HEK293T (cell line): ENCODE measurements around the gene LARP7.

Experiments
- CTCF ChIA-PET: fragments of 350-600 bp; formaldehyde crosslinking; extraction: SDS; loops from one replicate; lab custom pipeline; 2021; ENCODE audit warnings: antibody characterized with exemption, inconsistent platforms; lab: Yijun Ruan, JAX
- POLR2A ChIA-PET: fragments of 350-600 bp; formaldehyde crosslinking; extraction: SDS; loops from one replicate; lab custom pipeline; 2020; ENCODE audit warnings: antibody characterized with exemption, inconsistent platforms; lab: Yijun Ruan, JAX
- DNase-seq: peaks from one replicate; pipeline ENCODE4 v3.0.0; 2012; ENCODE audit warnings: mixed read lengths; ENCODE audit errors: extremely low spot score
- ARNT ChIP-seq: fragments of 450-650 bp; IDR thresholded peaks from 2 replicates; pipeline ENCODE4 v1.6.1; 2017; ENCODE audit warnings: mild to moderate bottlenecking
- BHLHE40 ChIP-seq: fragments of 450-650 bp; IDR thresholded peaks from 2 replicates; pipeline ENCODE4 v1.6.1; 2016; ENCODE audit warnings: mild to moderate bottlenecking, moderate library complexity, borderline replicate concordance
- CTBP1 ChIP-seq: fragments of 450-650 bp; IDR thresholded peaks from 2 replicates; pipeline ENCODE4 v1.6.1; 2016; ENCODE audit warnings: borderline replicate concordance
- ELF4 ChIP-seq: fragments of 450-650 bp; IDR thresholded peaks from 2 replicates; pipeline ENCODE4 v1.6.1; 2017; ENCODE audit warnings: antibody characterized with exemption
- FOXA1 ChIP-seq: fragments of 450-650 bp; IDR thresholded peaks from 2 replicates; pipeline ENCODE4 v1.6.1; 2016; ENCODE audit warnings: mild to moderate bottlenecking
- FOXK2 ChIP-seq: fragments of 450-650 bp; IDR thresholded peaks from 2 replicates; pipeline ENCODE4 v1.6.1; 2016; ENCODE audit warnings: mild to moderate bottlenecking
- FOXM1 ChIP-seq: fragments of 450-650 bp; IDR thresholded peaks from 2 replicates; pipeline ENCODE4 v1.6.1; 2017; ENCODE audit warnings: mild to moderate bottlenecking, borderline replicate concordance
- HDGF ChIP-seq: fragments of 450-650 bp; IDR thresholded peaks from 2 replicates; pipeline ENCODE4 v1.6.1; 2017; ENCODE audit warnings: antibody characterized with exemption, borderline replicate concordance
- L3MBTL2 ChIP-seq: fragments of 450-650 bp; conservative IDR thresholded peaks from 2 replicates; pipeline ENCODE4 v1.6.1; 2016; ENCODE audit warnings: mild to moderate bottlenecking
- LEF1 ChIP-seq: fragments of 450-650 bp; IDR thresholded peaks from 2 replicates; pipeline ENCODE4 v1.6.1; 2017; ENCODE audit warnings: mild to moderate bottlenecking, borderline replicate concordance
- NFRKB ChIP-seq: fragments of 450-650 bp; IDR thresholded peaks from 2 replicates; pipeline ENCODE4 v1.6.1; 2016; ENCODE audit warnings: mild to moderate bottlenecking, moderate library complexity
- PKNOX1 ChIP-seq: fragments of 450-650 bp; IDR thresholded peaks from 2 replicates; pipeline ENCODE4 v1.6.1; 2016
- SP1 ChIP-seq: fragments of 450-650 bp; IDR thresholded peaks from 2 replicates; pipeline ENCODE4 v1.6.1; 2017
- SUZ12 ChIP-seq: fragments of 450-650 bp; IDR thresholded peaks from 2 replicates; pipeline ENCODE4 v1.6.1; 2016; ENCODE audit warnings: mild to moderate bottlenecking
- TARDBP ChIP-seq: fragments of 450-650 bp; IDR thresholded peaks from 2 replicates; pipeline ENCODE4 v1.6.1; 2016
- ZNF384 ChIP-seq: fragments of 450-650 bp; IDR thresholded peaks from 2 replicates; pipeline ENCODE4 v1.6.1; 2016

LARP7 gene

GRCh38 chr4:112636688-112637551 lies at the start of gene LARP7, which contains the start of gene ZGRF1:
TSS of gene LARP7 (plus strand) at chr4:112637143. CDS start at chr4:112644670, 7,527 bp downstream.
TSS of gene ZGRF1 (minus strand) at chr4:112636909. CDS start at chr4:112633176, 3,733 bp downstream.
- ChIA-PET POLR2A (no interaction called here), CTCF (interaction anchor here (1.0 to 1.3 kb wide), 2 partner anchors 32 to 128 kb away, joined by 3 read pairs; no protein-coding TSS in a partner anchor)
- TF ChIP-seq L3MBTL2 (no peak; the same call in none of the 2 replicates), ELF4 (peak; percentile 48; the same call in 1 of the 2 replicates), TARDBP (no peak), BHLHE40 (no peak), PKNOX1 (peak; percentile 49; the same call in 1 of the 2 replicates), CTBP1 (no peak)
- DNase-seq = peak; percentile 90

DNA sequence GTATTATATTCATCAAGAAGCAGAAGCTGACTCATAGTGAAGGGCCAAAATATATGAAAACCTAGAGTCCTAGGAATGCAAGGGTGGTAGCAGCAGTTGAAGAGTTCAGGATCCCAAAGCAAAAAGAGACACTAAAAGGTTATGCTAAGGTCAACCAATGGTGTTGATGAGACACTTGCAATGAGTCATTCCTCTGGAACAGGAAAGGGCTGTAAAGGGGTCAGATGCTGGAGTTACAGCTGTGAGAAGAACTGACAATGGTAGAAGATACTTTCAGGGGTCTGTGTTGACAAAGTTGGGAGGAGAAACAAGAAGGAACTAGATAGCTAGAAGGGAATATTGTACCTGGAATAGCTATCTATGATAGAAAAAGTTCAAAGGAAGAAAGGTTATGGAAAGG lies 47.7 kb upstream of the LARP7 start:
- CTCF ChIA-PET = interaction anchor here (1.5 kb wide), 1 partner anchor 16 kb away, joined by 3 read pairs; no protein-coding TSS in a partner anchor
- no peak for TF ChIP-seq FOXA1
- no peak for TF ChIP-seq SUZ12
- no peak for TF ChIP-seq CTBP1
- TF ChIP-seq LEF1 = no peak
- TF ChIP-seq TARDBP = no peak
- TF ChIP-seq ARNT = no peak
- no peak for TF ChIP-seq FOXM1
- TF ChIP-seq NFRKB = no peak
- TF ChIP-seq BHLHE40 = no peak
- TF ChIP-seq FOXK2 = no peak
- TF ChIP-seq ZNF384 = no peak
- TF ChIP-seq L3MBTL2 = no peak
- TF ChIP-seq SP1 = no peak
- no peak for TF ChIP-seq ELF4
- POLR2A ChIA-PET = no interaction called here
- DNase-seq = no peak

DNA sequence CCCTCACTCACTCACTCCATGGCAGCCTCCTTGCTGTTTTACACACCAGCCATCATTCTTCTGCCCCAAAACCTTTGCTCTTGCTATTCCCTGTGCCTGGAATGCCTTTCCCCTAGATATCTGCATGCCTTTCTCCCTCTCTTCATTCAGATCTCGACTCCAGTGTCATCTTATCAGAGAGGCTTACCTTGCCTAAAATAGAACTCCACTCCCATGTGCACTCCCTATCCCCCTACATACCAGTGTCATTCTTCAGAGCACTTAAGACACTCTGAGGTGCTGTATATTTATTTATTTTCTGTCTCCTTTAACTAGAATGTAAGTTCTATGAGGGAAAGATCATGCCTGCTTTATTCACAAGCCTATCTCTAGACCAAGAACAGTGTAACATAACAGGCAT lies 45.4 kb upstream of the LARP7 start:
- ChIA-PET POLR2A (no interaction called here), CTCF (no interaction called here)

DNA sequence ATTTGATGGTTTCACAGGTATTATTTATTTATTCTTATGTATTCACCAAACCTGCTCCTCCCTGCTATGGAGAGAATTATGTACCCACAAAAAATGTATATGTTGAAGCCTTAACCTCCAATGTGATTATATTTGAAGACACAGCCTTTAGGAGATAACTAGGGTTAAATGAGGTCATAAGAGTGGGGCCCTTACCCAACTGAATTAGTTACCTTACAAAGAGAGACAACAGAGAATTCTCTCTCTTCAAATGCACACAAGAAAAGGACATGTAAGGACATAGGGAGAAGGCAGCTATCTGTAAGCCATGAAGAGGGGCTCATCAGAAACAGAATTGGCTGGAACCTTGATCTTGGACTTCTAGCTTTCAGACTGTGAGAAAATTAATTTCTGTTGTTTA lies 44.2 kb upstream of the LARP7 start:
- DNase-seq = no peak
- POLR2A ChIA-PET = no interaction called here
- CTCF ChIA-PET = no interaction called here
- no peak for TF ChIP-seq FOXM1
- TF ChIP-seq TARDBP = no peak
- TF ChIP-seq PKNOX1 = no peak
- TF ChIP-seq ZNF384 = no peak
- TF ChIP-seq LEF1 = no peak
- TF ChIP-seq FOXA1 = no peak
- no peak for TF ChIP-seq FOXK2
- no peak for TF ChIP-seq CTBP1
- TF ChIP-seq HDGF = no peak
- no peak for TF ChIP-seq L3MBTL2
- TF ChIP-seq BHLHE40 = no peak

More for the DNA sequence above, 45.4 kb upstream of the LARP7 start:
- DNase-seq = no peak
- TF ChIP-seq SP1 = no peak
- no peak for TF ChIP-seq FOXM1
- no peak for TF ChIP-seq SUZ12
- TF ChIP-seq CTBP1 = no peak
- no peak for TF ChIP-seq TARDBP
- TF ChIP-seq ELF4 = no peak
- TF ChIP-seq BHLHE40 = no peak
- TF ChIP-seq ARNT = no peak
- TF ChIP-seq FOXA1 = no peak
- no peak for TF ChIP-seq L3MBTL2
- no peak for TF ChIP-seq ZNF384

- POLR2A ChIA-PET = no interaction called here
- CTCF ChIA-PET = no interaction called here
- no peak for TF ChIP-seq PKNOX1
- TF ChIP-seq NFRKB = no peak
- DNase-seq = no peak
Observed at GRCh38 chr4:112593438-112594133, 43.4 kb upstream of the LARP7 start.

DNA sequence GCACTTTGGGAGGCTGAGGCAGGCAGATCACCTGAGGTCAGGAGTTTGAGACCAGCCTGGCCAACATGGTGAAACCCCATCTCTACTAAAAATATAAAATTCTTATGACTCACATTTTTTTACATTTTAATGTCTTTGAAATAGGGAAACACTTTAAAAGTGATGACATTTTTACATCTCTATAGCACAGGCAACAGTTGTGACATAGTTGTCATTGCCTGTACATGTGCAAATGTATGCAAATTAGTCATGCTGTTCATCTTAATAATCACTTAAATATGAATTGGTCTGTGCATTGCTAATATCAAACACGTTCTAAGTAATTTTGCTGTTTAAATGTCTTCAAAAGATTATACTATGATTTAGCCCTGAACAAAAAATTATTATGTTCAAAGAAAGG lies 42.0 kb upstream of the LARP7 start:
- ChIA-PET POLR2A (no interaction called here), CTCF (no interaction called here)
- no peak for DNase-seq
- TF ChIP-seq L3MBTL2 (no peak), BHLHE40 (no peak), FOXA1 (no peak), NFRKB (no peak), PKNOX1 (no peak), SUZ12 (no peak), ARNT (no peak), HDGF (no peak), CTBP1 (no peak), ZNF384 (no peak), FOXM1 (no peak), FOXK2 (no peak), SP1 (no peak), LEF1 (no peak), TARDBP (no peak)
